HG03280 (cell line): ENCODE results near the gene GNAQ.

Source experiments
- ATAC-seq: cut with Tn5 transposase; IDR thresholded peaks from one replicate; pipeline ENCODE4 v1.9.1; 2021; ENCODE audit warnings: mild to moderate bottlenecking, moderate library complexity; ENCODE audit not compliant: unreplicated experiment

Gene GNAQ

DNA sequence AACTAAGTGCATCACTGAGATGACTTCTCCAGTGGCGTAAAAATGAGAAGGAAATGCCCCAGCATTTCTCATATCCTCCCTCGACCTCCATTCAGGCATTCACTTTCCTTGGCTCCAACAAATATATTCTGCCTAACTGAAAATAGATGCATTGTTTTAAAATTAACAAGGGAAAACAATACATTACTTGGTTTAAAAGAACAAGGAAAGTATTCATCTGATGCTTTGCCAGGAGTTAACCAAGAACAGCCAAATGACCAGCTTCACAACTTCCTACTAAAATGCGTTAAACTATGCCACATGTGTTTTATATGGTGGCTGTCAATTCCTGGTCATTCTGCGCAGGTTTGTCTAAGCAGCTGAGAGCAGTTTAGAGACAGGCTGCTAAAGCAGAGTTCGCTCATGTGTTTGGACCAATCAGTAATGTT lies 121.4 kb downstream of the GNAQ start:
- ATAC-seq, result no peak

DNA sequence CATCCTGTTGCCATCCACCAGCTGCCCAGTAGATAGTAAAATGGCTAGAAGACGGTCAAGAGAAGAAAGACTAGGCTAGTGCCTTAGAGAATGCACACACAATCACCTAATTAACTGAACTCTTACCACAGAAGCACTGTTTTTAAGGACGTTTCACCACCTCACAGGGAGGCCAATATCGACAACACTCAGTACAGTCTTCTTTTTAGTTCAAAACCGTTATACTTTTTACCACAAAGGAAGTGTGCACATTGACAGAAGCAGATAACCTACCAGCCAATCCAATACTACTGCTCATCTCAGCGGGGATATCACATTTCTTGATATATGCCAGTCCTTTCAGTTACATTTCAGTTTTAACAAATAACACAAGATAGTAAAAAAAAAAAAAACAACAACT lies 122.3 kb downstream of the GNAQ start:
- no peak for ATAC-seq

- no peak for ATAC-seq
These were observed 123.3 kb downstream of the GNAQ start for GRCh38 chr9:77908293-77908692.

DNA sequence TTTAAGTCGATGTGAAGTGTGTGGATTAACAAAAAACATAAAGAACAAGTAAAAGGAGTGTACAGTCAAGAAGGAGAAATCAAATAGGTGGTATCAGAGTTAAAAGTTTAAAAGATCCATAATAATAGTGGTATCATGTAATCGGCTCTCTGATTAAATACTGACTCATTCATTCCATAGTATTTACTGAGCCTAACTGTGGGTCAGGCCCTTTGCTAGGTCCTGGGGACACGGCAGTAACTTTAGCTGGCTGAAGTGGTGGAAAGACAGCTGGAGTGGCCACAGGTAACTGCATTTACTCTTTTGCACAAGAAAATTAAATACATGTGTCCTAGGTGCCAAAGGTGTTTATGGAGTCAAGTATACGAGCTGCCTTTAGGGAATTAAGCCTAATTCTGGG lies 124.0 kb downstream of the GNAQ start:
- ATAC-seq, result no peak

- ATAC-seq, result no peak
These were observed 124.6 kb downstream of the GNAQ start for GRCh38 chr9:77906991-77907390.

GRCh38 chr9:77903666-77904285 lies 127.8 kb downstream of the GNAQ start:
- no peak for ATAC-seq

GRCh38 chr9:77901771-77902170 lies 129.8 kb downstream of the GNAQ start:
- ATAC-seq, result no peak

GRCh38 chr9:77901018-77901417 lies 130.6 kb downstream of the GNAQ start:
- ATAC-seq, result no peak

- ATAC-seq, result no peak
These were observed 131.8 kb downstream of the GNAQ start for GRCh38 chr9:77899679-77900354.

DNA sequence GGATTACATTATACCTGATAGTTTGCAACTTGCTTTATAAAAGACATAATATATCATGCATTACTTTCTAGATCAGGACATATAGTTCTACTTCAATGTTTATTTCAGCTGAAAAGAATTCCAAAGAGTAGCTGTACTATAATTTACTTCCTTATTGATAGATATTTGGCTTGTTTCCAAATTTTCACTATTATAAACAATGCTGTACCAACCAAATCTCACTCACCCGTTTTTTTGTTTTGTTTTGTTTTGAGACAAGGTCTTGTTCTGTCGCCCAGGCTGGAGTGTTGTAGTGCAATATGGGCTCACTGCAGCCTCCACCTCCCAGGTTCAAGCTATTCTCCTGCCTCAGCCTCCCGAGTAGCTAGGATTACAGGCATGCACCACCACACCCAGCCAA lies 132.7 kb downstream of the GNAQ start:
- ATAC-seq, result no peak

DNA sequence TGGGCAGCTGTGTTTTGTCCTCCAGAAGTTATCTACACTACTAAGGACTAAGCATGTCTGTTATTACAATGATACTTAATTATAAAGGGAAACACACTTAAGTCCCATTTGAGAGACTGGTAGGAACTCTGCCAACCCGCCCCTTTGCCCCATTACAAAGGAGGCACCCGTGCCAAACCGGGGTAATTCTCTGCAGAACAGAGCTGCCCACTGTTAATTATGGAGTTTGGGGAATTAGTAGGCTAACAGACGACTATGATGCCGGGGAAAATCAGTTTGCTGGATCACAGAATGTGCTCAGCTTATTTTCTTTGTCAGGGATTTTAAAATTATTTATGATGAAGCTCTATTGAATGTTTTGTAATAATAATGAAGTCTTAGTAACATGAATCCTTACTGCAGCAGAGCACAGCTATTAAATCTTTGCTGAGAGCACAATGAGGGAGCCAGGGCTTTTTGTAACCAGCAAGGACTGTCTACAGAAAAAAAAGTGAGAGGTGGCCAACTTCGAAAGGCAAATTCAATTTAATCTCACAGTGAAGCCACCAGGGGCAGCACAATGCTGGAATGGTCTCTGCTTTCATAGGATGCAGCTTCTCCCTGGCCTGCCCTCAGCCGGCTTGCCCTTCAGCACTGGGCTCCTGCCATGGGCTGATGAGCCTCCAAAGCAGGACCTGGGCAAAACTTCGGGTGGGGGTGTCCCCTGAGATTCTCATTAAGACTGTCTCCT lies 134.5 kb downstream of the GNAQ start:
- no peak for ATAC-seq

DNA sequence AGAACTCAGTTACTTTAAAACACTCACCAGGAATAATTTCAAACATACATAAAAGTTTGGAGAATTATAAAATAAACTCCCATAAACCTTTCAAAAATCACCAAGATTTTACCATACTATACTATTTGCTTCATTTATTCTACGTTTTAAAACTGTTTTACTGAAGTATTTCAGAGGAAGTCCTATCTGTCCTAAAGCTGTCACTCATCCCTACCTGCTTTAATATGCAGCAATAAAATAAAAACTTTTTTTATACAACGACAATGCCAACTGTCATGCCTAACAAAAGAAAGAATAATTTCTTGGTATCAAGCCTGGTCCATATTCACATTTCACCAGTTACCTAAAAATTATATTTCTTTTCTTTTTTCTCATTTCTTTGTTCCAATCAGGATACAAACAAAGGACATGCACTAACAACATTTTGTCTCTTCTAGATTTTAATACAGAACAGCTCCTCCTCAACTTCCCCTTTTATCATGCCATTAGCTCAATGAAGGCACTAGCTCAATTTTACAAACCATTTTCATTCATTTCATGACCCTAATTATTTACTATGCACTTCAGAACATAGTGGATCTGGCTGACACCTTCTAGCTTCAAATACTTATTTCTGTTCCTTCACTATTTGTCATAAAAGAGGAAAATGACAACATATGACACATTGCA lies 135.2 kb downstream of the GNAQ start:
- ATAC-seq, result no peak

- ATAC-seq, result no peak
These were observed 137.9 kb downstream of the GNAQ start for GRCh38 chr9:77893706-77894105.

GRCh38 chr9:77892955-77893514 lies 138.6 kb downstream of the GNAQ start:
- ATAC-seq, result no peak

DNA sequence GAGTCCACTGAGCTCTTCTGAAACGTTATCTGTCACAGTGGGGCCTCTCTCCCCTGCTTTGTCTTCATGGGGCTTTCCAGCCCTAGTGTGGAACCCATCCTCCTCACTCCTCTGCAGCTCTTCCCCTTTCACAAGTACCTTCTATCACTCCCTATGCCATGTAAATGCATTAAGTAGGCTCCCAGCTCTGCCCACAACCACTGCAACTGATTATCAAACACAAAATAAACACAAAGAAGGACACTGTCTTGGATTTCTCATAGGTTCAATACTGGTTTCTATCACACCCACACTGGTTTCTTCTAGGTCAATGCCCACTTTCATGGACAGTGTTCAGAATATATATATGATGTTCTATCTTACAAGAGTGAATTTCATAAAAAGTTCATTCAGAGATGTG lies 139.4 kb downstream of the GNAQ start:
- no peak for ATAC-seq

DNA sequence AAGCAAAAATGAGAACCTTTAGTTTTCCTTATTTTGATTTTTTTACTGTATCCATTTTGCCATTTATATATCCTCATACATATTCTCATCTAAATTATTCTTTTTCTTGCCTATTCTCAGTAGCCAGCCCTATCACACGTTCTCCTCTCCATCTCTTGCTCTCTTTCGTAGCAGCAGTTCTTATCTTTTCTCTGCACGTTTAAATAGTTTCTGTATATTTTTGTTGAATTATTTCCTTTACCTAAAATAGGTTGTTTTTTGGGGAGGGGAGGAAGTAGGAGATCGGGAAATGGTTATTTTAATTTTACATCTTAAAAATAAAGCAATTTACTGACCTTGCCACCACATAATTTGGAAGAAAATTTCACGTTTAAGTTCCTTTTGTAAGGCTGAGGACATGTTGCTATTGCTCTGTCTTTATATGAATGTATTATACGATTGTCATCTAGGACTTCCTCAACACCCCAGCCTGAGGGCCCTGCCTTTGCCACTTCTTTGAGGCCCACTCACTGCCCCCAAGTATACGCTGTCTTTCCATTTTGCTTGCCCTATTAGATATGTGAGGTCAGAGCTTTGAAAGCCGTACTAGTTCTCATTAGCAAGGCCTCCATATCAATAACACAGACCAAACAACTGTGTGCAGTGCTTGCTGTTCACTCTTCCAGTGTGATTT lies 140.3 kb downstream of the GNAQ start:
- no peak for ATAC-seq

- no peak for ATAC-seq
These were observed 143.9 kb downstream of the GNAQ start for GRCh38 chr9:77887662-77888061.

DNA sequence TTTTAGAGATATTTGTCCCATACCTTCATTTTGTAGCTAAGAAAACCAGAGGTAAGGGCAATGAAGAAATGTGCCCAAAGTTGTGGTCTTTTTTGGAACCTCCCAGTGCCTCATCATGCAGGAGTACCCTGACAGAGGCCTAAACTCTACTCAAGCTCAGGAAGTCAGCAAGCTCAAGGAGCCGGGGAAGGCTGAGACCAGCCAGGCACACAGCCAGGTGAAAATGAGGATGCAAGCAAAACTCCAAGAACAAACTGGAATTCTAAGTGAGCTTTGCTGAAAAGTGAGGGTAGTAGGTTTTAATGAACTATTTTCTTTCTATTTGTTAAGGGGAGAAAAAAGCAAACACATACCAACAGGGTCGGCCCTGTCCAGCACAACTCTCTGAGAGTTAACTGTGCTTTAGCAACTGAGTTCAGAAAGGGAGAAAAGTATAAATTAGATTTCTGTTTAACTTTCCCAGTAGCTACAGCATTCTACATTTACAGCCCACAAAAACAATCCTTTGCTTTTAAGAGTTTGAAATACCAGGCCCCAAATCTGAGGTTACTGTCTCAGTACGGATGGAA lies 146.4 kb downstream of the GNAQ start:
- ATAC-seq, result no peak

DNA sequence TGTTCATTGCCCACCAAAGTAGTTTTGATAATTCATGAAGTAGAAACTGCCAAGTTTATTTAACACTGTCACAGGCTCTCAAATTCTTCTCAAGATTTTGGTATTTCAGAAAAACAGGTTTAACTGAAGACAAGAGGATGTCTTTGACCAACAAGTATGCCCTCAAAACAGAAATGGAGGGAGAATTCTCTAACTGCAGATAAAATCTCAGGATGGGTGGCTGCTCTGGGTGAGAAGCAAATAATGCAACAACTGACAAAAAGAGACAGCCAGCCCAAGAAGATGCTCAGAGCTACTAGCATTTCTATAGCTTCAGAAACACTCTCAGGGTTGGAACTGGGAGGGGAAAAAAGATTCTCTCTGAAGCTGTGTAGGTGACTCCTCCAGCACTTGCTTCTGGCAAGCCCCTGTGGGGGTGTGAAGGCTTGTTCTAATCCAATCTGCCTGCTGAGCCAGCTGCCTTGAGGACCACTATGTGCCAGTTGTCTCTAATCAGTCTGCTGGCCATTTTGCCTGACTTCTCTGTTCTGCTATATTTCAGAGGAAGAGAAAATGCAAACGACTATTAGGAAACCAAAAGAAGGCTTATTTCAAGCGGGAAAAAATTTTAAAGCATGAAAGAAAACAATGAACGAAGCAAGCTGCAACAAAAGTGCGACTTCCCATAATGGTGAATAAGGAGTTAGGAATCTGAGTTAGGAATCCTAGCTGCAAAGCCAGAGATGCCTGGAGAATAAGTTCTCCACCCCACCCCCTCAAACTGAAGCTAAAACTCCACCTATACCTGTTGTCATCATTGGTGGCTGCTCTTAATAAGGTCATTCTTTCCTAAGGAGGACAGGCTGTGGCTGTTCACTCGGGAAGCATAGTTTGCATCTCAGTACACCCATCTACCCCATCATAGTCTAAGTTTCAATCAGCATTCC lies 147.5 kb downstream of the GNAQ start:
- no peak for ATAC-seq
